ENCODE results near the gene CCDC40. TPM values are rescaled to one million over a fixed set of nuclear protein-coding genes. Genes with fewer than 3 reads are reported as not detected.
A peak's percentile ranks its signal among the peaks of the same experiment; 100 is the strongest.

CCDC40 gene
- total and polyA plus RNA-seq, 2 of the 13 experiments (the other 11 are each of a cell fraction or from before 2014, with no cell fraction given), result 4.1 to 5.5 TPM

- TF ChIP-seq SKIL (CRISPR knock-in tag; IDR thresholded peaks at IDR 0.05; ENCODE audit: borderline replicate concordance) (no peak), ZSCAN22 (CRISPR knock-in tag; IDR thresholded peaks at IDR 0.05) (no peak), NR1H2 (CRISPR knock-in tag; IDR thresholded peaks at IDR 0.05; ENCODE audit: borderline replicate concordance, low read depth) (no peak), ZBTB46 (CRISPR knock-in tag; IDR thresholded peaks at IDR 0.05; ENCODE audit: borderline replicate concordance) (0 out of 2 replicates have a peak, but pooled peaks have one; percentile 27), ZSCAN12 (CRISPR knock-in tag; IDR thresholded peaks at IDR 0.05) (0 out of 2 replicates have a peak, but pooled peaks have one; percentile 87), ZNF792 (CRISPR knock-in tag; IDR thresholded peaks at IDR 0.05) (no peak), MATR3 (CRISPR knock-in tag; IDR thresholded peaks at IDR 0.05) (peak; percentile 49; the same call in 1 of the 2 replicates), PAF1 (CRISPR knock-in tag; IDR thresholded peaks at IDR 0.05) (no peak), NFAT5 (CRISPR knock-in tag; IDR thresholded peaks at IDR 0.05) (peak; percentile 72; the same call in 1 of the 2 replicates), ZNF232 (CRISPR knock-in tag; IDR thresholded peaks at IDR 0.05; ENCODE audit: borderline replicate concordance) (peak; percentile 27; the same call in 1 of the 2 replicates), HINFP (CRISPR knock-in tag; IDR thresholded peaks at IDR 0.05; ENCODE audit: low read depth) (no peak), EED (CRISPR knock-in tag; IDR thresholded peaks at IDR 0.05) (peak; percentile 87; the same call in 1 of the 2 replicates), FOXM1 (CRISPR knock-in tag; IDR thresholded peaks at IDR 0.05) (no peak), CENPX (CRISPR knock-in tag; IDR thresholded peaks at IDR 0.05) (no peak), ZNF761 (CRISPR knock-in tag; conservative IDR thresholded peaks at IDR 0.05) (0 out of 2 replicates have a peak, but pooled peaks have one; percentile 8), ZNF235 (CRISPR knock-in tag; IDR thresholded peaks at IDR 0.05; ENCODE audit: borderline replicate concordance) (peak; percentile 89; the same call in 1 of the 2 replicates)
Measured at GRCh38 chr17:80146121-80147034, 109.9 kb downstream of the CCDC40 start (continued).
